Mesendoderm (in vitro differentiated cells): ENCODE measurements around the gene SUGCT.
A peak's percentile ranks its signal among the peaks of the same experiment; 100 is the strongest.

ENCODE experiments used
- DNase-seq: peaks from one replicate; pipeline ENCODE4 v3.0.0; 2013
- H2AK5ac ChIP-seq: 2 replicates; pipeline ENCODE4 v1.6.1; 2013; ENCODE audit warnings: low read length, inconsistent platforms
- H2BK120ac ChIP-seq: 2 replicates; pipeline ENCODE4 v1.6.1; 2013; ENCODE audit warnings: low read depth, mild to moderate bottlenecking, low read length, moderate library complexity, mixed read lengths
- H2BK15ac ChIP-seq: replicated peaks from 2 replicates; pipeline ENCODE4 v1.6.1; 2013; ENCODE audit warnings: low read depth, mild to moderate bottlenecking, moderate library complexity
- H2BK5ac ChIP-seq: 2 replicates; pipeline ENCODE4 v1.6.1; 2013; ENCODE audit warnings: low read length, inconsistent platforms
- H3K18ac ChIP-seq: 2 replicates; pipeline ENCODE4 v1.6.1; 2013; ENCODE audit warnings: mild to moderate bottlenecking, low read length, mixed read lengths
- H3K23ac ChIP-seq: one replicate; pipeline ENCODE4 v1.6.1; 2013; ENCODE audit warnings: low read length
- H3K27ac ChIP-seq: 2 replicates; pipeline ENCODE4 v1.5.1; 2013; ENCODE audit warnings: low read depth, mild to moderate bottlenecking, inconsistent platforms, low read length, moderate library complexity
- H3K27me3 ChIP-seq: 2 replicates; pipeline ENCODE4 v1.6.1; 2013; ENCODE audit warnings: low read length, control low read depth, mild to moderate bottlenecking, inconsistent platforms; ENCODE audit not compliant: insufficient read depth, poor library complexity
- H3K36me3 ChIP-seq: 2 replicates; pipeline ENCODE4 v1.6.1; 2013; ENCODE audit warnings: low read length, inconsistent platforms; ENCODE audit not compliant: control insufficient read depth, insufficient read depth
- H3K4ac ChIP-seq: one replicate; pipeline ENCODE4 v1.6.1; 2013; ENCODE audit warnings: low read depth, mild to moderate bottlenecking, low read length, moderate library complexity
- H3K4me1 ChIP-seq: 2 replicates; pipeline ENCODE4 v1.6.1; 2013; ENCODE audit warnings: low read depth, low read length, inconsistent platforms; ENCODE audit not compliant: control insufficient read depth
- H3K4me2 ChIP-seq: 2 replicates; pipeline ENCODE4 v1.6.1; 2013; ENCODE audit warnings: low read length
- H3K4me3 ChIP-seq: 2 replicates; pipeline ENCODE4 v1.5.1; 2013; ENCODE audit warnings: mild to moderate bottlenecking, low read length
- H3K56ac ChIP-seq: one replicate; pipeline ENCODE4 v1.6.1; 2013; ENCODE audit warnings: low read length
- H3K79me1 ChIP-seq: 2 replicates; pipeline ENCODE4 v1.6.1; 2013; ENCODE audit warnings: low read length, inconsistent platforms
- H3K79me2 ChIP-seq: 2 replicates; pipeline ENCODE4 v1.6.1; 2013; ENCODE audit warnings: mild to moderate bottlenecking, low read length; ENCODE audit not compliant: control insufficient read depth, insufficient read depth
- H3K9ac ChIP-seq: 2 replicates; pipeline ENCODE4 v1.6.1; 2013; ENCODE audit warnings: low read length, inconsistent platforms
- H4K5ac ChIP-seq: one replicate; pipeline ENCODE4 v1.6.1; 2013; ENCODE audit warnings: low read length
- H4K8ac ChIP-seq: one replicate; pipeline ENCODE4 v1.6.1; 2013; ENCODE audit warnings: low read depth, mild to moderate bottlenecking, control low read depth, low read length, moderate library complexity
- WGBS: extraction: QIAGEN DNeasy Blood & Tissue Kit; methylation state at CpG from one replicate; pipeline ENCODE4 v1.1.7; 2013; ENCODE audit warnings: low lambda C conversion rate, missing lambda C conversion rate; ENCODE audit not compliant: insufficient coverage; ENCODE audit errors: extremely low coverage; 5-methylcytosine and 5-hydroxymethylcytosine counted together

The SUGCT gene

DNA sequence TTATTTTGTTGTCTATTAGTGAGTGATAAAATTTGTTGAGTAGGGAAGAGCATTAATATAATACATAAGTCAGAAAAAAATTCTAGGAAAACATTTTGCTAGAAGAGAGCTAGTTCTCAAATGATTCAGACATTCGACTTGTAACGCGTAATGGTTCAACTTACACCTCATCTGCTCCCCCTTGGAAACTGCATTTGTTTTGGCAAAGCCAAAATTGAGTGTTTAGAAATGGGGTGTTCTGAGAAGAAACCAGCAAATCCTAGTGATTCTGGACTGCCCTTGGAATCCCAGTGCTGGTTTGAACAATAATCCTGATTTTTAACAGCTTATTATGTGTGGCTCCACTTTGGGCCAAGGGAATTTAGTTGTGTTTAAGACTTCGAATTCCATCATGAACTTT lies 475.7 kb downstream of the SUGCT start:
- Histone ChIP-seq H3K27me3 (no peaks in the 10 kb centered on the region), H3K4me1 (no peaks in the 10 kb centered on the region), H3K4me2 (no peak overlapping the region), H2BK5ac (no peak overlapping the region), H2AK5ac (no peak overlapping the region), H3K79me1 (no peaks in the 10 kb centered on the region), H4K8ac (no peak overlapping the region), H3K27ac (no peak overlapping the region), H2BK120ac (no peak overlapping the region), H4K5ac (no peak overlapping the region), H3K4ac (no peak overlapping the region), H3K56ac (no peak overlapping the region), H3K36me3 (no peaks in the 10 kb centered on the region), H2BK15ac (no peak overlapping the region), H3K4me3 (no peak overlapping the region), H3K9ac (no peak overlapping the region), H3K23ac (no peak overlapping the region), H3K18ac (no peak overlapping the region), H3K79me2 (no peaks in the 10 kb centered on the region)
- no peak for DNase-seq
- WGBS: no CpG with 5 or more reads among the region's 4 CpGs

- Histone ChIP-seq H2BK5ac (no peak overlapping the region), H3K27ac (no peak overlapping the region), H4K5ac (no peak overlapping the region), H3K79me2 (no peaks in the 10 kb centered on the region), H2BK120ac (no peak overlapping the region), H3K4me3 (no peak overlapping the region), H3K79me1 (no peaks in the 10 kb centered on the region), H3K4me1 (no peaks in the 10 kb centered on the region), H3K27me3 (no peaks in the 10 kb centered on the region), H2BK15ac (no peak overlapping the region), H3K18ac (no peak overlapping the region), H3K9ac (no peak overlapping the region), H3K23ac (no peak overlapping the region), H3K56ac (no peak overlapping the region), H4K8ac (no peak overlapping the region), H2AK5ac (no peak overlapping the region), H3K36me3 (no peaks in the 10 kb centered on the region), H3K4me2 (no peak overlapping the region), H3K4ac (no peak overlapping the region)
- WGBS: no CpG with 5 or more reads among the region's 2 CpGs
- no peak for DNase-seq
Observed at GRCh38 chr7:40611095-40611871, 476.5 kb downstream of the SUGCT start.

DNA sequence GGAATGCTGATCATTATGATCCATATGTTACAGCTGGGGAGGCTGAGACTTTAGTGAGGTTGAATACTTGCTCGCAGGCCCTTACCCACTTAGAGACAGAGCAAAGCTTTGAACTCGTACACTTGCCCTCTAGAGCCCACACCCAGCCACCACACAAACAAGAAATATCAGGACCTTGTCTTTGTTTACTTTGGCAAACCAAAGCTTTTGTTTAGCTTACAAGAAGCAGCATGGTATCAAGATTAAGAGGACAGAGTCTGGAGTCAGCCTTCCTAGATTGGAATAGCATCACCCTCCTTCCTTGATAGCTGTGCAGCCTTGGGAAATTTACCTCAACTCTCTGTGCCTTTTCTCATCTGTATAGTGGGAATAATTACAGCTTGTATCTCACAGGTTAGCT lies 477.5 kb downstream of the SUGCT start:
- Histone ChIP-seq H3K18ac (no peak overlapping the region), H3K4me3 (no peak overlapping the region), H3K36me3 (no peaks in the 10 kb centered on the region), H3K27me3 (no peaks in the 10 kb centered on the region), H2AK5ac (no peak overlapping the region), H2BK15ac (no peak overlapping the region), H3K4me2 (no peak overlapping the region), H3K4me1 (no peaks in the 10 kb centered on the region), H3K56ac (no peak overlapping the region), H2BK5ac (no peak overlapping the region), H3K79me1 (no peaks in the 10 kb centered on the region), H3K79me2 (no peaks in the 10 kb centered on the region), H3K27ac (no peak overlapping the region), H3K4ac (no peak overlapping the region), H2BK120ac (no peak overlapping the region), H4K8ac (no peak overlapping the region), H3K23ac (no peak overlapping the region), H4K5ac (no peak overlapping the region), H3K9ac (no peak overlapping the region)
- WGBS: no CpG with 5 or more reads among the region's 2 CpGs
- DNase-seq: peak; percentile 8

GRCh38 chr7:40619647-40620046 lies 484.8 kb downstream of the SUGCT start:
- no peaks in the 10 kb centered on the region for H3K4me1 ChIP-seq

GRCh38 chr7:40621592-40621998 lies 486.8 kb downstream of the SUGCT start:
- Histone ChIP-seq H3K36me3 (no peaks in the 10 kb centered on the region), H3K4ac (no peak overlapping the region), H2BK120ac (no peak overlapping the region), H2BK5ac (no peak overlapping the region), H3K4me1 (no peaks in the 10 kb centered on the region), H3K79me2 (no peaks in the 10 kb centered on the region), H3K56ac (no peak overlapping the region), H3K9ac (no peak overlapping the region), H3K79me1 (no peaks in the 10 kb centered on the region), H2BK15ac (no peak overlapping the region), H3K27ac (no peak overlapping the region), H4K5ac (no peak overlapping the region), H3K18ac (no peak overlapping the region), H2AK5ac (no peak overlapping the region), H3K4me3 (no peak overlapping the region), H3K27me3 (no peaks in the 10 kb centered on the region), H4K8ac (no peak overlapping the region), H3K4me2 (no peak overlapping the region), H3K23ac (no peak overlapping the region)
- no peak for DNase-seq
- no CpG with 5 or more reads among the region's 4 CpGs for WGBS

More at GRCh38 chr7:40619647-40620046, 484.8 kb downstream of the SUGCT start:
- Histone ChIP-seq H2BK120ac (no peak overlapping the region), H3K56ac (no peak overlapping the region), H3K4me3 (no peak overlapping the region), H3K18ac (no peak overlapping the region), H3K27me3 (no peaks in the 10 kb centered on the region), H3K9ac (no peak overlapping the region), H3K79me2 (no peaks in the 10 kb centered on the region), H2AK5ac (no peak overlapping the region), H4K5ac (no peak overlapping the region), H4K8ac (no peak overlapping the region), H2BK5ac (no peak overlapping the region), H3K27ac (no peak overlapping the region), H3K23ac (no peak overlapping the region), H3K79me1 (no peaks in the 10 kb centered on the region), H3K4ac (no peak overlapping the region), H2BK15ac (no peak overlapping the region), H3K36me3 (no peaks in the 10 kb centered on the region), H3K4me2 (no peak overlapping the region)
- WGBS: no CpG with 5 or more reads among the region's 1 CpG
- no peak for DNase-seq
